ENCODE data around the gene KIF19.

- TF ChIP-seq POLR2A (IDR thresholded peaks at IDR 0.05) (no peak), POLR2AphosphoS5 (IDR thresholded peaks at IDR 0.05) (no peak)
Measured at GRCh38 chr17:74392848-74393247, 66.8 kb downstream of the KIF19 start.
